ENCODE results near the gene EMID1.

The EMID1 gene

GRCh38 chr22:29298641-29299040 is 92.9 kb downstream of the EMID1 start:
- no peak for DNase-seq

- DNase-seq: no peak
Observed at GRCh38 chr22:29299136-29299900, 93.6 kb downstream of the EMID1 start.

- no peak for DNase-seq
Observed at GRCh38 chr22:29300467-29300806, 94.7 kb downstream of the EMID1 start.

- no peak for DNase-seq
Observed at GRCh38 chr22:29300807-29301601, 95.3 kb downstream of the EMID1 start.

GRCh38 chr22:29301716-29302401 is 96.2 kb downstream of the EMID1 start:
- no peak for DNase-seq

- DNase-seq: no peak
Observed at GRCh38 chr22:29302402-29302680, 96.6 kb downstream of the EMID1 start.

- DNase-seq: no peak
Observed at GRCh38 chr22:29302681-29303465, 97.2 kb downstream of the EMID1 start.

GRCh38 chr22:29305836-29306174 is 100.1 kb downstream of the EMID1 start:
- no peak for DNase-seq

GRCh38 chr22:29306175-29306834 is 100.6 kb downstream of the EMID1 start, which contains the start of gene GAS2L1:
TSS of gene GAS2L1 (plus strand) at chr22:29306650. CDS start at chr22:29308106, 1,456 bp downstream.
- DNase-seq: peak; percentile 93

- peak; percentile 88 for DNase-seq
Observed at GRCh38 chr22:29306835-29307595, 101.3 kb downstream of the EMID1 start.

- DNase-seq: peak; percentile 65
Observed at GRCh38 chr22:29307596-29308147, 102.0 kb downstream of the EMID1 start.

GRCh38 chr22:29308148-29308790 is 102.6 kb downstream of the EMID1 start:
- no peak for DNase-seq

GRCh38 chr22:29308791-29309262 is 103.1 kb downstream of the EMID1 start:
- DNase-seq: peak; percentile 73
